Upper lobe of right lung (tissue), 1 donor: ENCODE results near the gene GRID2. TPM values are rescaled to one million over a fixed set of nuclear protein-coding genes. Genes with fewer than 3 reads are reported as not detected.

ENCODE experiments used
- ATAC-seq: fragments of 200-7000 bp; cut with Tn5 transposase; one replicate; pipeline ENCODE4 v1.9.1; 2020; ENCODE audit warnings: mild to moderate bottlenecking, moderate library complexity
- DNase-seq: peaks from one replicate; pipeline ENCODE4 v3.0.0-alpha.2; 2020
- H3K27ac ChIP-seq: fragments of 200-600 bp; one replicate; pipeline ENCODE4 v1.8.0; 2022
- H3K27me3 ChIP-seq: fragments of 200-600 bp; one replicate; pipeline ENCODE4 v1.8.0; 2022; ENCODE audit warnings: mild to moderate bottlenecking
- H3K36me3 ChIP-seq: fragments of 200-600 bp; one replicate; pipeline ENCODE4 v1.8.0; 2022
- H3K4me1 ChIP-seq: fragments of 200-600 bp; one replicate; pipeline ENCODE4 v1.8.0; 2022
- H3K4me3 ChIP-seq: fragments of 200-600 bp; one replicate; pipeline ENCODE4 v1.8.0; 2022; ENCODE audit warnings: mild to moderate bottlenecking
- H3K9me3 ChIP-seq: fragments of 200-600 bp; one replicate; pipeline ENCODE4 v1.8.0; 2022
- CTCF ChIP-seq: fragments of 200-600 bp; IDR thresholded peaks from one replicate; pipeline ENCODE4 v1.8.0; 2022; ENCODE audit warnings: antibody characterized with exemption
- intact Hi-C: fragments of 100-400 bp; cut with DNase I; formaldehyde crosslinking; loops from one replicate; pipeline ENCODE4 v1.11.0; 2022
- total RNA-seq: library from RNA; stranded (reverse); fragmentation: NEBNext Ultra II Directional; extraction: Animal tissue kit (Norgen Biotek cat#: 25700); gene quantifications from one replicate; pipeline ENCODE4 v1.2.1, GENCODE V29; 2021
- donor health status: DM: no; HTN: yes; CAD: no; lungs with severe emphysema.

Gene GRID2
- total RNA-seq, 1 donor from 2014 or later: not detected

GRCh38 chr4:93469560-93469959 is 1165.8 kb downstream of the GRID2 start:
- intact Hi-C loops: no loop called here
- DNase-seq: no peak
- Histone ChIP-seq H3K27ac (no peak overlapping the region), H3K27me3 (no peaks in the 10 kb centered on the region), H3K4me1 (no peaks in the 10 kb centered on the region), H3K4me3 (no peak overlapping the region), H3K9me3 (no peaks in the 10 kb centered on the region), H3K36me3 (no peaks in the 10 kb centered on the region)
- TF ChIP-seq CTCF: no peak
- ATAC-seq: no peak

GRCh38 chr4:93475730-93476129 is 1172.0 kb downstream of the GRID2 start:
- Histone ChIP-seq H3K9me3 (no peaks in the 10 kb centered on the region), H3K27ac (no peak overlapping the region), H3K36me3 (no peaks in the 10 kb centered on the region), H3K4me1 (no peaks in the 10 kb centered on the region), H3K4me3 (no peak overlapping the region), H3K27me3 (no peaks in the 10 kb centered on the region)
- DNase-seq: no peak
- ATAC-seq: no peak
- no peak for TF ChIP-seq CTCF
- intact Hi-C loops: no loop called here

- no peak for TF ChIP-seq CTCF
These were observed 1175.0 kb downstream of the GRID2 start for GRCh38 chr4:93478805-93479204.

GRCh38 chr4:93480452-93480851 is 1176.7 kb downstream of the GRID2 start:
- Histone ChIP-seq H3K27ac (no peak overlapping the region), H3K9me3 (no peaks in the 10 kb centered on the region), H3K4me1 (no peaks in the 10 kb centered on the region), H3K4me3 (no peak overlapping the region), H3K36me3 (no peaks in the 10 kb centered on the region), H3K27me3 (no peaks in the 10 kb centered on the region)
- DNase-seq: no peak
- TF ChIP-seq CTCF: no peak
- no peak for ATAC-seq
- intact Hi-C loops: no loop called here

More at GRCh38 chr4:93478805-93479204, 1175.0 kb downstream of the GRID2 start:
- intact Hi-C loops: no loop called here
- Histone ChIP-seq H3K36me3 (no peaks in the 10 kb centered on the region), H3K9me3 (no peaks in the 10 kb centered on the region), H3K4me1 (no peaks in the 10 kb centered on the region), H3K27ac (no peak overlapping the region), H3K4me3 (no peak overlapping the region), H3K27me3 (no peaks in the 10 kb centered on the region)
- DNase-seq (no peak), ATAC-seq (no peak)

GRCh38 chr4:93495346-93495745 is 1191.6 kb downstream of the GRID2 start:
- Histone ChIP-seq H3K9me3 (no peaks in the 10 kb centered on the region), H3K27me3 (no peaks in the 10 kb centered on the region), H3K4me1 (no peaks in the 10 kb centered on the region), H3K36me3 (no peaks in the 10 kb centered on the region), H3K27ac (no peak overlapping the region), H3K4me3 (no peak overlapping the region)
- intact Hi-C loops: no loop called here
- no peak for TF ChIP-seq CTCF
- DNase-seq (no peak), ATAC-seq (no peak)

- H3K36me3 ChIP-seq: no peaks in the 10 kb centered on the region
- no peaks in the 10 kb centered on the region for H3K9me3 ChIP-seq
- H3K4me1 ChIP-seq: no peaks in the 10 kb centered on the region
- ATAC-seq (no peak), DNase-seq (no peak)
- H3K27ac ChIP-seq: no peak overlapping the region
- no peak overlapping the region for H3K4me3 ChIP-seq
- no peak for TF ChIP-seq CTCF
- intact Hi-C loops: no loop called here
- H3K27me3 ChIP-seq: no peaks in the 10 kb centered on the region
These were observed 1197.5 kb downstream of the GRID2 start for GRCh38 chr4:93501244-93501643.
